GM12878 (cell line): ENCODE measurements around the gene TJP1.

Experiments
- EZH2 ChIP-seq: IDR thresholded peaks from 2 replicates; pipeline ENCODE4 v1.6.1; 2012; ENCODE audit warnings: low read depth, mild to moderate bottlenecking, control low read depth, inconsistent platforms, low read length, borderline replicate concordance; ENCODE audit not compliant: control insufficient read depth
- MYC ChIP-seq: IDR thresholded peaks from 2 replicates; pipeline ENCODE4 v1.6.1; 2011; ENCODE audit warnings: mild to moderate bottlenecking, low read length, moderate library complexity, inconsistent platforms; ENCODE audit not compliant: insufficient read depth, insufficient replicate concordance, insufficient read length, severe bottlenecking
- SPI1 ChIP-seq: IDR thresholded peaks from 2 replicates; pipeline ENCODE4 v1.6.1; 2011; ENCODE audit warnings: low read depth, mild to moderate bottlenecking, low read length, moderate library complexity, borderline replicate concordance; ENCODE audit not compliant: insufficient read depth
- SREBF2 ChIP-seq: IDR thresholded peaks from 2 replicates; pipeline ENCODE4 v1.6.1; 2012; ENCODE audit warnings: mild to moderate bottlenecking, low read length
- TF ChIP-seq, protein P1 (sequence below): fragments of 450-650 bp; formaldehyde crosslinking; IDR thresholded peaks from 2 replicates; pipeline ENCODE4 v1.4.0; 2020; ENCODE audit warnings: mild to moderate bottlenecking, moderate library complexity
- TF ChIP-seq, protein P2 (sequence below), 3 experiments: IDR thresholded peaks in 2 of 3; conservative IDR thresholded peaks in 1 of 3; 2 replicates each; pipeline ENCODE4 v1.5.1; 2011; ENCODE audit warnings: low read depth in 3 of 3, low read length in 3 of 3, mild to moderate bottlenecking in 3 of 3, control low read depth in 2 of 3, moderate library complexity in 2 of 3, inconsistent platforms in 1 of 3, mixed read lengths in 1 of 3; ENCODE audit not compliant: control insufficient read depth in 2 of 3, insufficient read depth in 1 of 3; ENCODE audit errors: extremely low read depth in 1 of 3
- TF ChIP-seq, protein P3 (sequence below): IDR thresholded peaks from 2 replicates; pipeline ENCODE4 v1.6.1; 2012; ENCODE audit warnings: low read depth, low read length, improper control_type of control experiment

DNA sequence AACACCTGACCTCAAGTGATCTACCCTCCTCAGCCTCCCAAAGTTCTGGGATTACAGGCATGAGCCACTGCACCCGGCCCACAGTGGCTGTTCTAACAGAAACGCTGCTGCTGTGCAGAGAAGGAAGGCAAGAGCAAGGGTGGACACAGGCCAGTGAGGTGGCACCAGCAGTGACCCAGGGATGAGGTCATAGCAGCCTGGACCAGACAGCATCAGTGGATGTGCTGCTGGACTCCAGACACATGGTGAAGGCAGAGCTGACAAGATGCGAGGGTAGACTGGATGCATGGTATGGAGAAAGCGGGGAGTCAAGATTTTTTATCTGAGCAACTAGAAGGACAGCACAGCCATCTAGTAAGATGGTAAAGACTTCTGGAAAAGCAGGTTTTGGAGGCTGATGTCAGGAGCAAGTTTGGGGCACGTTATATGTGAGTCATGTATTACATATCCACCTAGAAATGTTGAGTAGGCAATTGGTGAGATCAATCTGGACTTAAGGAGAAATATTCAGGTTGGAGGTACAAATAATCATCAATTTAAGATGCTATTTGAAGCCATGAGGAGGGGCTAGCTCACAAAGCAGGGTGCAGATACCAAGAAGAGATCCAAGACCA lies 22.1 kb upstream of the TJP1 start:
- TF ChIP-seq SREBF2 (no peak), MYC (no peak), SPI1 (no peak), EZH2 (no peak)
- TF ChIP-seq, protein P1, sequence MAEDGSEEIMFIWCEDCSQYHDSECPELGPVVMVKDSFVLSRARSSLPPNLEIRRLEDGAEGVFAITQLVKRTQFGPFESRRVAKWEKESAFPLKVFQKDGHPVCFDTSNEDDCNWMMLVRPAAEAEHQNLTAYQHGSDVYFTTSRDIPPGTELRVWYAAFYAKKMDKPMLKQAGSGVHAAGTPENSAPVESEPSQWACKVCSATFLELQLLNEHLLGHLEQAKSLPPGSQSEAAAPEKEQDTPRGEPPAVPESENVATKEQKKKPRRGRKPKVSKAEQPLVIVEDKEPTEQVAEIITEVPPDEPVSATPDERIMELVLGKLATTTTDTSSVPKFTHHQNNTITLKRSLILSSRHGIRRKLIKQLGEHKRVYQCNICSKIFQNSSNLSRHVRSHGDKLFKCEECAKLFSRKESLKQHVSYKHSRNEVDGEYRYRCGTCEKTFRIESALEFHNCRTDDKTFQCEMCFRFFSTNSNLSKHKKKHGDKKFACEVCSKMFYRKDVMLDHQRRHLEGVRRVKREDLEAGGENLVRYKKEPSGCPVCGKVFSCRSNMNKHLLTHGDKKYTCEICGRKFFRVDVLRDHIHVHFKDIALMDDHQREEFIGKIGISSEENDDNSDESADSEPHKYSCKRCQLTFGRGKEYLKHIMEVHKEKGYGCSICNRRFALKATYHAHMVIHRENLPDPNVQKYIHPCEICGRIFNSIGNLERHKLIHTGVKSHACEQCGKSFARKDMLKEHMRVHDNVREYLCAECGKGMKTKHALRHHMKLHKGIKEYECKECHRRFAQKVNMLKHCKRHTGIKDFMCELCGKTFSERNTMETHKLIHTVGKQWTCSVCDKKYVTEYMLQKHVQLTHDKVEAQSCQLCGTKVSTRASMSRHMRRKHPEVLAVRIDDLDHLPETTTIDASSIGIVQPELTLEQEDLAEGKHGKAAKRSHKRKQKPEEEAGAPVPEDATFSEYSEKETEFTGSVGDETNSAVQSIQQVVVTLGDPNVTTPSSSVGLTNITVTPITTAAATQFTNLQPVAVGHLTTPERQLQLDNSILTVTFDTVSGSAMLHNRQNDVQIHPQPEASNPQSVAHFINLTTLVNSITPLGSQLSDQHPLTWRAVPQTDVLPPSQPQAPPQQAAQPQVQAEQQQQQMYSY: no peak
- TF ChIP-seq, protein P2, sequence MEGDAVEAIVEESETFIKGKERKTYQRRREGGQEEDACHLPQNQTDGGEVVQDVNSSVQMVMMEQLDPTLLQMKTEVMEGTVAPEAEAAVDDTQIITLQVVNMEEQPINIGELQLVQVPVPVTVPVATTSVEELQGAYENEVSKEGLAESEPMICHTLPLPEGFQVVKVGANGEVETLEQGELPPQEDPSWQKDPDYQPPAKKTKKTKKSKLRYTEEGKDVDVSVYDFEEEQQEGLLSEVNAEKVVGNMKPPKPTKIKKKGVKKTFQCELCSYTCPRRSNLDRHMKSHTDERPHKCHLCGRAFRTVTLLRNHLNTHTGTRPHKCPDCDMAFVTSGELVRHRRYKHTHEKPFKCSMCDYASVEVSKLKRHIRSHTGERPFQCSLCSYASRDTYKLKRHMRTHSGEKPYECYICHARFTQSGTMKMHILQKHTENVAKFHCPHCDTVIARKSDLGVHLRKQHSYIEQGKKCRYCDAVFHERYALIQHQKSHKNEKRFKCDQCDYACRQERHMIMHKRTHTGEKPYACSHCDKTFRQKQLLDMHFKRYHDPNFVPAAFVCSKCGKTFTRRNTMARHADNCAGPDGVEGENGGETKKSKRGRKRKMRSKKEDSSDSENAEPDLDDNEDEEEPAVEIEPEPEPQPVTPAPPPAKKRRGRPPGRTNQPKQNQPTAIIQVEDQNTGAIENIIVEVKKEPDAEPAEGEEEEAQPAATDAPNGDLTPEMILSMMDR (IDR thresholded peaks at IDR 0.05 in 2 of 3, conservative IDR thresholded peaks at IDR 0.05 in 1 of 3; ENCODE audit: control insufficient read depth in 2 of 3, extremely low read depth in 1 of 3, insufficient read depth in 1 of 3, low read depth in 3 of 3, low read length in 3 of 3): no peak
- TF ChIP-seq, protein P3, sequence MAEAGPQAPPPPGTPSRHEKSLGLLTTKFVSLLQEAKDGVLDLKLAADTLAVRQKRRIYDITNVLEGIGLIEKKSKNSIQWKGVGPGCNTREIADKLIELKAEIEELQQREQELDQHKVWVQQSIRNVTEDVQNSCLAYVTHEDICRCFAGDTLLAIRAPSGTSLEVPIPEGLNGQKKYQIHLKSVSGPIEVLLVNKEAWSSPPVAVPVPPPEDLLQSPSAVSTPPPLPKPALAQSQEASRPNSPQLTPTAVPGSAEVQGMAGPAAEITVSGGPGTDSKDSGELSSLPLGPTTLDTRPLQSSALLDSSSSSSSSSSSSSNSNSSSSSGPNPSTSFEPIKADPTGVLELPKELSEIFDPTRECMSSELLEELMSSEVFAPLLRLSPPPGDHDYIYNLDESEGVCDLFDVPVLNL: no peak
